HG03039 (cell line): ENCODE measurements around the gene TSPAN12.
"Not testable (repeated sequence)": the region's sequence is repeated elsewhere in the genome, so short reads cannot be mapped to it uniquely, and the experiment has no call there.

Source experiments
- ATAC-seq: cut with Tn5 transposase; IDR thresholded peaks from one replicate; pipeline ENCODE4 v1.9.1; 2021; ENCODE audit warnings: mild to moderate bottlenecking, moderate library complexity; ENCODE audit not compliant: unreplicated experiment

TSPAN12 gene

DNA sequence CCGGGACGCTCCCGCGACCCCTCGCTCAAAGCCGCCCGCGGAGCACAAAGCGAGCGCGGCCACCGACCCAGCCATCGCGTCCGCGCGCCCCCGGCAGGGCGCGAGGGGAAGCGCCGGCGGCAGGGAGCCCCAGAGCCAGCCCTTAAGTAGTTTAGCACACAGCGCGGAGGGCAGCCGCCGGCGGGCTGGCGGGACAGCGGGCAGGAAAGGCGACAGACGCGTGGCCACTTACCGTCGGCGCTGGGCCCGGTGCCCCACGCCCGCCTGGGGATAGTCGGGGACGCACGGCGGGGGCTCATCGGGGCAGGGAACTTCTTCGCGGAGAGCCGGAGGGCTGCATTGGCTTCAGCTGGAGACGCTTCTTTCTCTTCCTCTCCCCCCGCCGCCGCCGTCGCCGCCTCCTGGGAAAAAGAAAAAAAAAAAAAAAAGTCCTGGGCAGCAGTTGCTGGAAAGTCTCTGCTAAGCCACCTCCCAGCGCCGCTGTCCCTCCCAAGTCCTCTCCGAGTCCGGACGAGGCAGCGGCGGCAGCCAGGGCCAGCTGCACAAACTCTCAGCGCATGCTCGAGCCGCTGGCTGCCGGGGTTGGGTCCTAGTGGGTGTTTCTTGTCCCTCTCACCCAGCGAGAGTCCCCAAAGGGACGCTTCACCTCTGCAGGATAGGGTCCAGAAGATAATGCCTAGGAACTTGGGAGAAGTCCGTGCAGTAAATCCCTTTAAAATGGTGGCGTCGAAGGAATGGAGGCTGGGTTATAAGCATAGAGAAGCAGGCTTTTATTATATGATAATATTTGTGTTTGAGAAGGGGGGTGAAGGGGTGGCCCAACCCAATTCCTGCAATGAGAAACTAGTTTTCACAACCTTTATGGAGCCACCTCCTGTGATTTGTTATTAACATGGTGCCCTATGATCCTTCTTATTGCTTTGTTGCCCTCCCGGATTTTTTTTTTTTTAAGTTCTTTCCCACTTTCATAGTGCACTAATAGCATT is at the start of gene TSPAN12:
TSS of gene TSPAN12 (minus strand) at position 557 of the 986 bp plus-strand sequence. CDS start 1,381 bp downstream, outside the sequence.
- peak; percentile 80 for ATAC-seq

DNA sequence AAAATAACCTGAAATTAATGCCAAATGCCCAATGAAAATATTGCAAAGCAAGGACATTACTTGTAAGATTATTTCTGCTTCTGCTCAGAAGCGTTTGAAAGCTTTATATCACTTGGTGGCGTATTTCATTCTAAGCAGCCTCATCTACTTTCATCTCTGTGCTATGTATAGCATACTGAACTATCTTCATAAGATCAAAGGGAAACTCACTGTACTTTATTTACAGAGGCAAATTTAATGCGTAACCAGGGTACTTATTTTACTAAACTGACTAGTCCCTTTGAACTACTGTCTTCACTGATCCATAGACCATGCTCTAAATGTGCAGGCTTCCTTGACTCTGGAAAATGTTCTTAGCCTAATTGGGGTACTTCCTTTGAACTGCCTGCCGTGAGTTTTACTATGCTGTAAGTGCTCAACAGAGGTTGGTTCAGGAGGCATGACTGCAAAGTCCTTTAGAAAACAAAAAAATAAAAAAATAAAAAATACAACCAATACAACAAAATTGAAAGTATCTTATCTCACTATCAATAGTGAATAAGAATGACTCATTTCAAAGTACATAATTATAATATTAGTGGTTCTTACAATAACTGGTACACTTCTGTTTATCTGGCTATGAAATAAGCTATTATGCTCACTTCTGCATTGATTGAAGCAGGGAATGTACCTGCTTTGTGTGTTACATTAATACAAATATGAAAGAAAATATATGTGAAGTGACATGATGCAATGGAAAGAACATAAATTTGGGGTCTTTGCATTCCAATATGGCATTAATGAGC is 41.0 kb upstream of the TSPAN12 start:
- no peak for ATAC-seq

GRCh38 chr7:120895253-120895652 is 37.3 kb upstream of the TSPAN12 start:
- ATAC-seq = not testable (repeated sequence)

DNA sequence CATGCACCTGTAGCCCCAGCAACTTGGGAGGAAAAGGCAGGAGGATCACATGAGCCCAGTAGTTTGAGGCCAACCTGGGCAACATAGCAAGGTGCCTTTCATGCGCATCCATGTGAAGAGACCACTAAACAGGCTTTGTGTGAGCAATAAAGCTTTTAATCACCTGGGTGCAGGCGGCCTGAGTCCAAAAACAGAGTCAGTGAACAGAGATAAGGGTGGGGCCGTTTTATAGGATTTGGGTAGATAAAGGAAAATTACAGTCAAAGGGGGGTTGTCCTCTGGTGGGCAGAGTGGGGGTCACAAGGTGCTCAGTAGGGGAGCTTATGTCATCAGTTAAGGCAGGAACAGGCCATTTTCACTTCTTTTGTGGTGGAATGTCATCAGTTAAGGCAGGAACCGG is 27.7 kb upstream of the TSPAN12 start:
- not testable (repeated sequence) for ATAC-seq

DNA sequence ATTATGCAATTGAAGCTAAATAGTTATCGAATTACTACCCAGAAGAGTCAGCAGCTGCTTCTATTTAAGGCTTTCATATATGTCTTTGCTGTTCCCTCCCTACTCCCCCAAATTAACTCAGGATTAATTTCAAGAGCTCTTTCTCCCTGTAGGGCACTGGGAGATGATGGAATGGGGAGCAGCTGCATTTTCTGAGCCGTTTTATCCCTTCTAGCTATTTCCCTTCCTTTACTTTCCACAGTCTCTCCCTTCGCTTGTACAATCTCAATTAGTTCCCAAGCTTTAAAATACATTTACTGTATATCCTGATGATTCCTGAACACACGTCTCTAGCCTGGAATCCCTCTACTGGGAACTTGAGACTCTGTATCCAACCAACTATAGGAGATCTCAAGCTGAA is 19.8 kb upstream of the TSPAN12 start:
- ATAC-seq = no peak

- no peak for ATAC-seq
Measured at GRCh38 chr7:120876922-120877321, 19.0 kb upstream of the TSPAN12 start.

DNA sequence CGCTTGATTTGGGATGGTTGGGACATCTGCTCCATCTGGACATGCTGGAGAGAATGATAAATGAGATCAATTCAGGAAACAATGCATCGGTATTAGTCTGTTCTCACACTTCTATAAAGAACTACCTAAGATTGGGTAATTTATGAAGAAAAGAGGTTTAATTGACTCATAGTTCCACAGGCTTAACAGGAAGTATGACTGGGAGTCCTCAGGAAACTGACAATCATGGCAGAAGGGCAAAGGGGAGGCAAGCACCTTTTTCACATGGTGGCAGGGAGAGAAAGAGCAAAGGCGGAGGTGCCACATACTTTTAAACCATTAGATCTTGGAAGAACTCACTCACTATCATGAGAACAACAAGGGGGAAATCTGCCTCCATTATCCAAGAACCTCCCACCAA is 16.8 kb upstream of the TSPAN12 start:
- no peak for ATAC-seq

GRCh38 chr7:120874016-120874415 is 16.1 kb upstream of the TSPAN12 start:
- no peak for ATAC-seq

DNA sequence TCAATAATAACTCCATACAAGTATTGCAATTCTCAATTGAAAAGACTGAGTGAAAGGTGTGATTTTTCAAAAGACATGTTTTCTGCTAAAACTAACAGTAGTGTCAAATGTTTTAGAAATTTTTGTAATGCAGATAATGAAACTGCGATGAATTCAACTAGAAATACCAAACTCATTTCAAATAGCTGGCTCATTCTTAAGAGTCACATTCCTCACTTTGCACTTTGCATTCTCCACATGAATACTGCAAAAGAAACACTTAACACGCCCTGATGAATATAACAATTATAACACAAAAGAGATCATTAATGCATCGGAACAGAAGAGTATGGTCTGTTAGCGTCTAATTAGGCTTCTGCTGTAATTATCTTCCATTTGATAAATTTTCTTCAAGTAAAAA is 15.5 kb upstream of the TSPAN12 start:
- ATAC-seq = no peak

DNA sequence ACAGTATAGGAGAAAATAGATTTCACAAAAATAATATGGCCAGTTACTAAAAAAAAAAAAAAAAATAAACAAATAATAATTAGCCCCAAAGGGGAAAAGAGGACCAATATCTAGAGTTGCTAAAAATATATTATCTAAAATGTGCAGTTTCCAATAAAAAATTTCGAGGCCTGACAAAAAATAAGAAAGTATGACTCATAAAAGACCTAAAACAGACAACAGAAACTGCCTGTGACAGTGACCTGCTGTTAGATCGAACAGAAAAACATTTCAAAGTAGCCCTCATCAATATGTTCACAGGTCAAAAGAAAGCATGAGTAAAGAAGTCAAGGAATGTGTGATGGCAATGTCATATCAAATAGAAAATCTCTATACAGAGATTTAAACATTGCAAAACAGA is 11.8 kb upstream of the TSPAN12 start:
- peak; percentile 40 for ATAC-seq

DNA sequence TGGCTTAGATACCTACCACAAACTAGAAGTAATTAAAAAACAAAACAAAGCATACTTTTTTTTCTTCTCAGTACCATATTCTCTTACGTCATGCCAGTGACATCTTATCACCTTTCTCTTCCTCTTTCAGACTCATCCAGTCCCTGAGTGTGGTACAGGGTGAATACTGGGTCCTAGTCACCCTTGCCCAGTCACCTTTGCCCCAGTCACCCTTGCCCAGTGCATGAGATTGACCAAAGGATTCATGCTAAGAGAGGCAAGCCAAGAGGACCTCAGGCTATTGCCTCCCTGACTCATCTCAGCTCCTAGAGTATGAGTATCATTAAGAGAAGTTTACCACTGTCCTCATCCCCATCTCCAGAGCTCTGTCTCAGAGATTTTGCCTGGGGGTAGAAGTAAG is 10.0 kb upstream of the TSPAN12 start:
- peak; percentile 55 for ATAC-seq

- ATAC-seq = no peak
Measured at GRCh38 chr7:120865191-120865981, 7.4 kb upstream of the TSPAN12 start.

DNA sequence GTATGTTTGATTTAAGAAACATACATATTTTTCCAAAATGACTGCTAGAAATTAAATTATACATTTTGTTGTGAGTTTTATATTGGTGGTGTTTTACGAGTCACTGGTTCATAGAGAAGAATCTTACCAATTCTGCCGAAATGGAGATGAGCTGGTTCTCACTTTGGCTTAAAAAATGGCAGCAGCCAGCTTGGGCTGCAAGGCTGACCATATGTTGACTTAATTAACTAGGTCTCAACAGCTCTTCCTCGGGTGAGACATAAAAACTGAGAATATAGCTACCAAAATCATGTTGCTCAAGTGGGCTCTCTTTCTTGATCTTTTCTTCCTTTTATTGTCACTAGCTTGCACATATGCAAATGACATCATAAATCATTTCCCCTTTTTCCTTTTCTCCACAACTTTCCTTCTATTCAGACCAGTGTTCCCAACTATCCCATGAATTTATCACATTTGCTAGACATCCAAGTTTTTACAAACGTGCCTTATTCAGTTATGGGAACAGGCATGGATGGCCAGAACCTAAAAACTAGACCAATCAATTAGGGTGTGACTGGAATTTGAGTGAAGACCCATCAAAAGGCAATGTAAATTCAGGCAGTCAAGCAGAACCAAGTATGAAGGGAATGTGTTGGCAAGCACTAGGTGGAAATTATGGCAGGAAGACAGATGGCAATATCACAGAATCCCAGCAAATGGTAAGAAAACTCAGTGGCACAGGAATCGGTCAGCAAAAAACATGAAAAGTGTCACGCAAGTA is 6.4 kb upstream of the TSPAN12 start:
- no peak for ATAC-seq

- ATAC-seq = no peak
Measured at GRCh38 chr7:120862987-120863590, 5.1 kb upstream of the TSPAN12 start.

- no peak for ATAC-seq
Measured at GRCh38 chr7:120860156-120860555, 2.2 kb upstream of the TSPAN12 start.

- ATAC-seq = no peak
Measured at GRCh38 chr7:120859459-120859858, 1.5 kb upstream of the TSPAN12 start.

- ATAC-seq = peak; percentile 51
Measured at GRCh38 chr7:120856621-120857352, 1.2 kb downstream of the TSPAN12 start.

DNA sequence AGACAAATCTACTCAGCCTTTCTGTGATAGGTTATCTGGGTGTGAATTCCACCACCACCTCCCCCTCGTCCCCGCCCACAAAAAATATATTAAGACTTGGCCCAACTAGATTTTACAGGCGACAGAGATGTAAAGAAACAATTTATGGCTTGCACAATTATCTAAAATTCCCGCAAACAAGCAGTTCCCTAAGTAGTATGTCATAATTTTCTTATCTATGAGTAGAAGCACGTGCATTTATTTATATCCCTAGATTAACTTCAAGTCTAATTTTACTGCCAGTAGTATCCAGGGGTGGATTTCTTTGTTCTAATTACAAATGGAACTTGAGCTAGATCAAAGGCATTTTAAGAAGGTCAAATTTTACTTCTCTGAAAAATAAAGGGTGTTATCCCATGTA is 1.7 kb downstream of the TSPAN12 start:
- ATAC-seq = no peak

DNA sequence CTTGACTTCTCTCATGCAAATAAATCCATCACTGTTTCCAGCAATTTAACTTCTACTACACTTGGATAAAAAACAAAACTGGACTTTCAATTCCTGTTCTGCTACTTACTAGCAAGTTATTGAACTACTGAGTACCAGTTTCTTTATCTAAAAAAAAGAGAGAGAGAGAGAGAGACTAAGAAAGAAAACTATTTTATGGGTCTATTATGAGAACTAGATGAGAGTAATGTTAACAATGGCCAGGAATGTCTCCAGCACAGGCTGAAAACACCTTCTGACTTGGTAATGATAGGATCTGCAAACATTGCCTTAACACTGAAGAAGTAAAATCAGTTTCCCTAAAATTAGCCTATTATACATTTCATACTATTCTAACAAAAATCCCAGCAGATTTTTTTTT is 5.2 kb downstream of the TSPAN12 start:
- no peak for ATAC-seq
